ENCODE measurements around the gene RHBDL1. TPM values are rescaled to one million over a fixed set of nuclear protein-coding genes. Genes with fewer than 3 reads are reported as not detected.

Gene RHBDL1
- total and polyA plus RNA-seq, 2 of the 8 experiments (the other 6 are each of a cell fraction or from before 2014, with no cell fraction given): 4.0 to 8.1 TPM

DNA sequence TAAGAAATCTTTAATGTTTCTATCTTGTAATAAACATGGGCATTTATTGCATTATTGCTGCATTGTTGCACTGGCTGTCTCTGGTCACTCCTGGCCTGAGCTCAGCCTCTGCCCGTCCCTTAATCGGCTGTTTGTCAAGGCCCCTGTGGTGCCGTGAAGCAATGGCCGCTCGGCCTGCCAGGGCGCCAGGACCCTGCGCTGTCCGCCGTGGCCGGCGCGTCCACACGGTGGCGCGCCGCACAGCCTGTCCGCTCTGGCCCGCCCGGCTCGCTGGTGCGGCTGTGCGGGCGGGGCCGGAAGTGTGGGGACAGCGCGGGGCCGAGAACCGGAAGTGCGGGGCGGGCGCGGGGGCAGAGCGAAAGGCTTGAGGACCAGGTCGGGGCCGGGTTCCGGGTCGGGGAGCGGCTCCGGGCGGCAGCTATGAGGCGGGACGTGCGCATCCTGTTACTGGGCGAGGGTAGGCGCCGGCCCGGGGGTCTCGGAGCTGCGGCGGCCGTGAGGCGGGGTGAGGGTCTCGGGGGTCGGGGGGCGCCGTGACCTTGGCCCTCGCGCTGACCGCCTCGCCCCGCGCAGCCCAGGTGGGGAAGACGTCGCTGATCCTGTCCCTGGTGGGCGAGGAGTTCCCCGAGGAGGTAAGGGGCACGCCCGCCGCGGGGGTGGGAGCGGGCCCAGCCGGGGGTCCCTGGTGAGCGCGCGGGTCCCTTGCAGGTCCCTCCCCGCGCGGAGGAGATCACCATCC lies 7.5 kb upstream of the RHBDL1 start, which contains the start of gene RHOT2:
TSS of gene RHOT2 (plus strand) at position 353 of the 739 bp plus-strand sequence. CDS start at position 421, 68 bp downstream.
- no peak within 1 kb of the TSS for H2AFZ ChIP-seq (ENCODE audit: low read length)
- peak within 1 kb of the TSS; percentile 71 to 89 (median 76) for H3K4me3 ChIP-seq (ENCODE audit: extremely low read depth in 1 of 4, insufficient read depth in 2 of 4, low read depth in 3 of 4, low read length in 4 of 4)
- H4K8ac ChIP-seq (ENCODE audit: extremely low read depth, insufficient read depth, low read length): peak within 1 kb of the TSS; percentile 89
- H2BK15ac ChIP-seq (ENCODE audit: low read length): peak within 1 kb of the TSS; percentile 46; the same call in 1 of the 2 replicates
- peaks cover 0 to 13% of the 10 kb centered on the region in 2 experiments; a peak in 1 of 4 replicates for H3K79me2 ChIP-seq (ENCODE audit: control insufficient read depth in 1 of 2, insufficient read depth in 2 of 2, low read length in 2 of 2)
- no peaks in the 10 kb centered on the region for H3K9me3 ChIP-seq (ENCODE audit: insufficient read depth in 2 of 2, low read depth in 1 of 2, low read length in 1 of 2)
- H3K4ac ChIP-seq (replicated peaks; ENCODE audit: insufficient read length, low read depth, low read length): peak within 1 kb of the TSS; percentile 85
- H3K27me3 ChIP-seq (replicated peaks in 1 of 4; ENCODE audit: control insufficient read depth in 3 of 4, extremely low read depth in 1 of 4, insufficient read depth in 3 of 4, low read length in 3 of 4): no peaks in the 10 kb centered on the region
- no peak within 1 kb of the TSS for H2BK120ac ChIP-seq (replicated peaks; ENCODE audit: low read depth, low read length)
- WGBS, 2 experiments (ENCODE audit: extremely low coverage in 1 of 2, insufficient coverage in 1 of 2, insufficient read length in 1 of 2, insufficient replicate concordance in 2 of 2, low coverage in 1 of 2, low lambda C conversion rate in 2 of 2, missing lambda C conversion rate in 1 of 2): 18% methylated on average over 7 of the region's 78 CpGs; no CpG with 5 or more reads in 1 of the 2 experiments
- peak within 1 kb of the TSS; percentile 38 to 75 (median 57) for H3K9ac ChIP-seq (replicated peaks in 1 of 4; ENCODE audit: extremely low read depth in 1 of 4, low read depth in 3 of 4, low read length in 3 of 4)
- POLR2A ChIA-PET (ENCODE audit: partially characterized antibody): interaction anchor here (0.7 to 17.4 kb wide), 10 partner anchors 10 to 142 kb away, joined by 3 to 214 read pairs (median 4); partner anchors contain the start of genes JMJD8, RHBDL1, STUB1 and WDR90
- peaks cover 11 to 37% (median 31%) of the 10 kb centered on the region in 4 experiments; a peak in 7 of 8 replicates for H3K36me3 ChIP-seq (ENCODE audit: control insufficient read depth in 2 of 4, insufficient read depth in 4 of 4, low read length in 3 of 4)
- no peak within 1 kb of the TSS; the same call in 1 of the 2 replicates for H3K18ac ChIP-seq (ENCODE audit: extremely low read depth, low read length)
- H3K4me1 ChIP-seq (replicated peaks in 1 of 4; ENCODE audit: control insufficient read depth in 3 of 4, insufficient read depth in 4 of 4, low read length in 3 of 4): peaks cover 0 to 8% (median 5%) of the 10 kb centered on the region in 4 experiments; a peak in 5 of 7 replicates
- H3K79me1 ChIP-seq (ENCODE audit: low read depth, low read length): peaks cover 13% of the 10 kb centered on the region
- peak within 1 kb of the TSS; percentile 39 for H3K56ac ChIP-seq (replicated peaks; ENCODE audit: insufficient read length, low read depth, low read length)
- CTCF ChIA-PET (ENCODE audit: partially characterized antibody): interaction anchor here (0.6 to 12.0 kb wide), 12 partner anchors 8 to 232 kb away, joined by 3 to 104 read pairs (median 4); partner anchors contain the start of genes JMJD8, WDR24 and WDR90
- peak within 1 kb of the TSS; percentile 4; the same call in 1 of the 2 replicates for H2AK5ac ChIP-seq (ENCODE audit: low read depth, low read length)
- H3K23ac ChIP-seq (ENCODE audit: insufficient read length): no peak within 1 kb of the TSS
- no peak within 1 kb of the TSS for H3K14ac ChIP-seq (ENCODE audit: insufficient read length)
- H3K23me2 ChIP-seq (ENCODE audit: low read depth, low read length): peaks cover 5% of the 10 kb centered on the region; the same call in 1 of the 2 replicates
- DNase-seq (ENCODE audit: low read depth in 1 of 2, low spot score in 2 of 2) (peak; percentile 47 to 94), FAIRE-seq (no peak)
- peak within 1 kb of the TSS; percentile 81 for H4K91ac ChIP-seq (replicated peaks; ENCODE audit: insufficient read length, low read length)
- no peak within 1 kb of the TSS for H4K5ac ChIP-seq (ENCODE audit: insufficient read length, low read depth, low read length)
- H2BK12ac ChIP-seq (ENCODE audit: low read depth, low read length): peak within 1 kb of the TSS; percentile 53; the same call in 1 of the 2 replicates
- 0 out of 2 replicates have a peak within 1 kb of the TSS, but pooled peaks have one; percentile 32 for H2BK5ac ChIP-seq (ENCODE audit: low read depth, low read length)
- peak within 1 kb of the TSS; percentile 23; the same call in 1 of the 2 replicates for H3K27ac ChIP-seq (ENCODE audit: low read depth, low read length)
- peaks cover 4 to 23% of the 10 kb centered on the region in 2 experiments for H4K20me1 ChIP-seq (replicated peaks in 1 of 2; ENCODE audit: control insufficient read depth in 1 of 2, insufficient read depth in 2 of 2, low read length in 2 of 2)
- H3K4me2 ChIP-seq (ENCODE audit: insufficient read depth in 1 of 2, low read depth in 2 of 2, low read length in 2 of 2): peak within 1 kb of the TSS; percentile 46 to 83
- no peak within 1 kb of the TSS for H2BK20ac ChIP-seq (ENCODE audit: low read length)
- TF ChIP-seq, protein P1, sequence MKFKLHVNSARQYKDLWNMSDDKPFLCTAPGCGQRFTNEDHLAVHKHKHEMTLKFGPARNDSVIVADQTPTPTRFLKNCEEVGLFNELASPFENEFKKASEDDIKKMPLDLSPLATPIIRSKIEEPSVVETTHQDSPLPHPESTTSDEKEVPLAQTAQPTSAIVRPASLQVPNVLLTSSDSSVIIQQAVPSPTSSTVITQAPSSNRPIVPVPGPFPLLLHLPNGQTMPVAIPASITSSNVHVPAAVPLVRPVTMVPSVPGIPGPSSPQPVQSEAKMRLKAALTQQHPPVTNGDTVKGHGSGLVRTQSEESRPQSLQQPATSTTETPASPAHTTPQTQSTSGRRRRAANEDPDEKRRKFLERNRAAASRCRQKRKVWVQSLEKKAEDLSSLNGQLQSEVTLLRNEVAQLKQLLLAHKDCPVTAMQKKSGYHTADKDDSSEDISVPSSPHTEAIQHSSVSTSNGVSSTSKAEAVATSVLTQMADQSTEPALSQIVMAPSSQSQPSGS (IDR thresholded peaks at IDR 0.05; ENCODE audit: low read length): 0 out of 2 replicates have a peak, but pooled peaks have one; percentile 30
- no peak for TF ChIP-seq NRF1 (IDR thresholded peaks at IDR 0.05; ENCODE audit: low read depth, low read length)
- no peak for TF ChIP-seq RXRA (IDR thresholded peaks at IDR 0.05; ENCODE audit: insufficient read depth, low read depth, low read length)
- 0 out of 2 replicates have a peak, but pooled peaks have one; percentile 64 for TF ChIP-seq SP4 (IDR thresholded peaks at IDR 0.05; ENCODE audit: low read length)
- TF ChIP-seq SIN3A (conservative IDR thresholded peaks at IDR 0.05 in 1 of 2, IDR thresholded peaks at IDR 0.05 in 1 of 2; ENCODE audit: low read depth in 1 of 2, low read length in 2 of 2): peak; percentile 81 to 91; a peak in 2 of 4 replicates
